Activated CD4-positive, alpha-beta T cell treated with anti-CD3 and anti-CD28 coated beads, Interleukin-2, amount 10 ng/mL, durations not matched to agents 7 days and 5 days (primary cell): Measurements from ENCODE around the gene MXI1. TPM values are rescaled to one million over a fixed set of nuclear protein-coding genes. Genes with fewer than 3 reads are reported as not detected.

ENCODE experiments used
- total RNA-seq, 2 experiments: library from RNA; stranded (reverse); gene quantifications; one replicate each; pipeline ENCODE4 v1.2.3, GENCODE V29; 2021

Gene MXI1
- total RNA-seq, 2 experiments from 2014 or later: 16.2 to 19.8 TPM

Other genes with a start within 250 kb of the MXI1 start
- 100 to 1,000 TPM; 360 to 444 TPM for gene ADD3, start 199.6 kb upstream of the MXI1 start, total RNA-seq
- 10 to 100 TPM; 36.3 to 44.2 TPM for gene SMNDC1, start 97.3 kb downstream of the MXI1 start, total RNA-seq